ENCODE data around the gene TSPAN12. TPM values are rescaled to one million over a fixed set of nuclear protein-coding genes. Genes with fewer than 3 reads are reported as not detected.
A peak's percentile ranks its signal among the peaks of the same experiment; 100 is the strongest.

Gene TSPAN12
- total RNA-seq, 1 donor = 1.5 TPM

GRCh38 chr7:120862987-120863590 is 5.1 kb upstream of the TSPAN12 start:
- no peak for DNase-seq (ENCODE audit: low read depth)
- TF ChIP-seq CTCF (IDR thresholded peaks at IDR 0.05; ENCODE audit: insufficient read depth, low read length) = no peak
- no peak overlapping the region for H3K4me3 ChIP-seq (ENCODE audit: low read depth, low read length)

GRCh38 chr7:120860156-120860555 is 2.2 kb upstream of the TSPAN12 start:
- TF ChIP-seq CTCF (IDR thresholded peaks at IDR 0.05; ENCODE audit: insufficient read depth, low read length) = no peak
- no peak for DNase-seq (ENCODE audit: low read depth)
- H3K4me3 ChIP-seq (ENCODE audit: low read depth, low read length) = no peak overlapping the region

GRCh38 chr7:120859459-120859858 is 1.5 kb upstream of the TSPAN12 start:
- no peak for TF ChIP-seq CTCF (IDR thresholded peaks at IDR 0.05; ENCODE audit: insufficient read depth, low read length)
- no peak for DNase-seq (ENCODE audit: low read depth)
- H3K4me3 ChIP-seq (ENCODE audit: low read depth, low read length) = no peak overlapping the region

- no peak for DNase-seq (ENCODE audit: low read depth)
- no peak for TF ChIP-seq CTCF (IDR thresholded peaks at IDR 0.05; ENCODE audit: insufficient read depth, low read length)
These were observed 1.2 kb downstream of the TSPAN12 start for GRCh38 chr7:120856621-120857352.

GRCh38 chr7:120856198-120856597 is 1.7 kb downstream of the TSPAN12 start:
- no peak for DNase-seq (ENCODE audit: low read depth)
- TF ChIP-seq CTCF (IDR thresholded peaks at IDR 0.05; ENCODE audit: insufficient read depth, low read length) = no peak
- no peak overlapping the region for H3K4me3 ChIP-seq (ENCODE audit: low read depth, low read length)

More at GRCh38 chr7:120856621-120857352, 1.2 kb downstream of the TSPAN12 start:
- peak overlapping the region; percentile 78 for H3K4me3 ChIP-seq (ENCODE audit: low read depth, low read length)

- H3K4me3 ChIP-seq (ENCODE audit: low read depth, low read length) = no peak overlapping the region
- TF ChIP-seq CTCF (IDR thresholded peaks at IDR 0.05; ENCODE audit: insufficient read depth, low read length) = no peak
- no peak for DNase-seq (ENCODE audit: low read depth)
These were observed 5.2 kb downstream of the TSPAN12 start for GRCh38 chr7:120852700-120853099.

Measured in fibroblast of the aortic adventitia (primary cell).